Osteocyte (in vitro differentiated cells): ENCODE data around the gene FOXR1. TPM values are rescaled to one million over a fixed set of nuclear protein-coding genes. Genes with fewer than 3 reads are reported as not detected.
"Not testable (repeated sequence)": the region's sequence is repeated elsewhere in the genome, so short reads cannot be mapped to it uniquely, and the experiment has no call there.

Source experiments
- DNase-seq: peaks from one replicate; pipeline ENCODE4 v3.0.0; 2021; ENCODE audit warnings: mixed read lengths; ENCODE audit not compliant: unreplicated experiment; ENCODE audit errors: extremely low spot score
- H3K27ac Mint-ChIP-seq: one replicate; pipeline ENCODE4 v1.8.0; 2021; ENCODE audit warnings: mild to moderate bottlenecking, mixed read lengths; ENCODE audit not compliant: unreplicated experiment
- H3K27me3 Mint-ChIP-seq: one replicate; pipeline ENCODE4 v1.8.0; 2021; ENCODE audit warnings: mixed read lengths; ENCODE audit not compliant: unreplicated experiment
- H3K36me3 Mint-ChIP-seq: one replicate; pipeline ENCODE4 v1.8.0; 2021; ENCODE audit warnings: mixed read lengths; ENCODE audit not compliant: unreplicated experiment
- H3K4me1 Mint-ChIP-seq: one replicate; pipeline ENCODE4 v1.8.0; 2021; ENCODE audit warnings: mixed read lengths; ENCODE audit not compliant: unreplicated experiment
- H3K4me3 Mint-ChIP-seq: one replicate; pipeline ENCODE4 v1.8.0; 2021; ENCODE audit warnings: mild to moderate bottlenecking, moderate library complexity, mixed read lengths; ENCODE audit not compliant: unreplicated experiment
- H3K9me3 Mint-ChIP-seq: one replicate; pipeline ENCODE4 v1.8.0; 2021; ENCODE audit warnings: mixed read lengths; ENCODE audit not compliant: unreplicated experiment
- total RNA-seq: library from RNA; stranded (reverse); gene quantifications from 2 replicates; pipeline ENCODE4 v1.2.1, GENCODE V29; 2021
- TF ChIP-seq, protein P1 (sequence below): fragments of 200-600 bp; sonication (generic); IDR thresholded peaks from 2 replicates; pipeline ENCODE4 v1.5.0; 2021; ENCODE audit warnings: antibody characterized with exemption, mild to moderate bottlenecking, moderate library complexity

Gene FOXR1
- total RNA-seq, 1 donor from 2014 or later, result not detected

GRCh38 chr11:118957968-118958367, 13.6 kb upstream of the FOXR1 start:
- TF ChIP-seq, protein P1, sequence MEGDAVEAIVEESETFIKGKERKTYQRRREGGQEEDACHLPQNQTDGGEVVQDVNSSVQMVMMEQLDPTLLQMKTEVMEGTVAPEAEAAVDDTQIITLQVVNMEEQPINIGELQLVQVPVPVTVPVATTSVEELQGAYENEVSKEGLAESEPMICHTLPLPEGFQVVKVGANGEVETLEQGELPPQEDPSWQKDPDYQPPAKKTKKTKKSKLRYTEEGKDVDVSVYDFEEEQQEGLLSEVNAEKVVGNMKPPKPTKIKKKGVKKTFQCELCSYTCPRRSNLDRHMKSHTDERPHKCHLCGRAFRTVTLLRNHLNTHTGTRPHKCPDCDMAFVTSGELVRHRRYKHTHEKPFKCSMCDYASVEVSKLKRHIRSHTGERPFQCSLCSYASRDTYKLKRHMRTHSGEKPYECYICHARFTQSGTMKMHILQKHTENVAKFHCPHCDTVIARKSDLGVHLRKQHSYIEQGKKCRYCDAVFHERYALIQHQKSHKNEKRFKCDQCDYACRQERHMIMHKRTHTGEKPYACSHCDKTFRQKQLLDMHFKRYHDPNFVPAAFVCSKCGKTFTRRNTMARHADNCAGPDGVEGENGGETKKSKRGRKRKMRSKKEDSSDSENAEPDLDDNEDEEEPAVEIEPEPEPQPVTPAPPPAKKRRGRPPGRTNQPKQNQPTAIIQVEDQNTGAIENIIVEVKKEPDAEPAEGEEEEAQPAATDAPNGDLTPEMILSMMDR, result no peak
- H3K36me3 Mint-ChIP-seq, result no peaks in the 10 kb centered on the region
- H3K27me3 Mint-ChIP-seq, result peaks cover 23% of the 10 kb centered on the region
- no peak overlapping the region for H3K27ac Mint-ChIP-seq
- peaks cover 6% of the 10 kb centered on the region for H3K4me1 Mint-ChIP-seq
- H3K9me3 Mint-ChIP-seq, result no peaks in the 10 kb centered on the region
- DNase-seq, result no peak
- H3K4me3 Mint-ChIP-seq, result no peak overlapping the region

GRCh38 chr11:118958577-118958976, 13.0 kb upstream of the FOXR1 start:
- TF ChIP-seq, protein P1, result no peak
- H3K4me3 Mint-ChIP-seq, result no peak overlapping the region
- H3K9me3 Mint-ChIP-seq, result no peaks in the 10 kb centered on the region
- H3K36me3 Mint-ChIP-seq, result no peaks in the 10 kb centered on the region
- peaks cover 6% of the 10 kb centered on the region for H3K4me1 Mint-ChIP-seq
- peaks cover 18% of the 10 kb centered on the region for H3K27me3 Mint-ChIP-seq
- no peak for DNase-seq
- no peak overlapping the region for H3K27ac Mint-ChIP-seq

GRCh38 chr11:118961189-118961588, 10.4 kb upstream of the FOXR1 start:
- Mint-ChIP-seq H3K27me3 (peaks cover 11% of the 10 kb centered on the region), H3K36me3 (no peaks in the 10 kb centered on the region), H3K4me3 (no peak overlapping the region), H3K9me3 (no peaks in the 10 kb centered on the region), H3K27ac (no peak overlapping the region), H3K4me1 (peaks cover 6% of the 10 kb centered on the region)
- DNase-seq, result no peak
- TF ChIP-seq, protein P1, result no peak

DNA sequence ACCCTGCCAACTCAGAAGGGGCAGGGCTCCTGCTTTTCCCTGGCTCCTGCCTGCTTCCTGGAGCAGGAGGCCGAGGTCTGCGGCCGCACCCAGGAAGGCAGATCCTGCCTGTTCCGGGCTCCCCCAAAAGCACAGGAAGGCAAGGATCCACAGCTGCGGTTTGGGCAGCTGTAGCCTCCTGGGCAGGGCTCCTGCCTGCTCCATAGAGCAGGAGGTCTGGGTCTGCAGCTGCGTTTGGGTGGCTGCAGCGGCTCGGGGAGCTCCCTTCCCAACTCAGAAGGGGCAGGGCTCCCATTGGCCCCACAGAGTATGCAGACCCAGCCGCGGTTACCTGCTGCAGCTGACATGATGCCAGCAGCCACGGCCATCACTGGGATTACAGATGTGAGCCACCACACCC, 10.0 kb upstream of the FOXR1 start:
- no peaks in the 10 kb centered on the region for H3K9me3 Mint-ChIP-seq
- no peak overlapping the region for H3K4me3 Mint-ChIP-seq
- DNase-seq, result no peak
- peaks cover 11% of the 10 kb centered on the region for H3K27me3 Mint-ChIP-seq
- TF ChIP-seq, protein P1, result no peak
- no peak overlapping the region for H3K27ac Mint-ChIP-seq
- H3K36me3 Mint-ChIP-seq, result no peaks in the 10 kb centered on the region
- peaks cover 2% of the 10 kb centered on the region for H3K4me1 Mint-ChIP-seq

GRCh38 chr11:118969508-118969907, 2.1 kb upstream of the FOXR1 start:
- not testable (repeated sequence) for H3K27ac Mint-ChIP-seq, DNase-seq, H3K4me3 Mint-ChIP-seq, H3K4me1 Mint-ChIP-seq, H3K36me3 Mint-ChIP-seq, H3K9me3 Mint-ChIP-seq
- H3K27me3 Mint-ChIP-seq, result peaks cover 22% of the 10 kb centered on the region

GRCh38 chr11:118973985-118974384, 2.4 kb downstream of the FOXR1 start:
- Mint-ChIP-seq H3K36me3 (no peaks in the 10 kb centered on the region), H3K4me3 (no peak overlapping the region), H3K27ac (no peak overlapping the region), H3K4me1 (no peaks in the 10 kb centered on the region), H3K9me3 (no peaks in the 10 kb centered on the region), H3K27me3 (peaks cover 36% of the 10 kb centered on the region)
- no peak for DNase-seq
- TF ChIP-seq, protein P1, result no peak
